Measurements from ENCODE around the gene ABCG4. TPM values are rescaled to one million over a fixed set of nuclear protein-coding genes. Genes with fewer than 3 reads are reported as not detected.
A peak's percentile ranks its signal among the peaks of the same experiment; 100 is the strongest.

ABCG4 gene
- total and polyA plus RNA-seq, 9 of the 15 experiments (the other 6 are each of a cell fraction or from before 2014, with no cell fraction given), result 0.03 to 0.11 (median 0.07) TPM; not detected in 4

DNA sequence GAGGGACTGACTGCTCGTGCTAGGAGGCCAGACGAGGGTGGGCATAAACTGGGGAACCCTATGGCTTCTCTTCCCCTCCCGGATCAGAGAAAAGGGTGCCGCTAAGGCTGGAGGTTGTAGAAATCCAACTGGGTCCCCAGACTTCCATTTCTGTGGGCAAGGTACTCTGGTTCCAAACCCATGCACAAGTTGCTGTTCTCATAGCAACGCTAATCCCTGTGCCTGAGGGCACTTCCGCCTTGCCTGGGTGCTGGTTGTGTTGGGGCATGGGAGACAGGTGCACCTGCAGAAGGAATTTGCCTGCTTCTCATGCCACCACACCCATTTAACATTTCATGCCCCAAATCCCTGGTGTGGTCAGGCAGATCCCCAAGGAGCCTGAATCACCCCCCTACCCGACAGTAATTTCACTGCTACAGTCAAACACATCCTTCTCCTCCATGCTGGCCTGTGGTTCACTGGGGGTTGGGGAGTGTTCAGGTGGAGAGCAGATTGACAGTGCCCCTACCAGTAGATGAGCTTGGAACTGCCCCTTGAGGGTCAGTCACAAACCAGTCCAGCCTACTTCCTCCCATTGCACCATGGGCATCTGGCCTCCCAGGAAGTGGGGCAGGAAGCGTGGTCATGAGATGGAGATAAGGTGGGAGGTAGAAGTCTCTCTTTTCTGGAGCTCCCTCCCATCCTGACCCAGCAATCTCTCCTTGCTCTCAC, 40.6 kb upstream of the ABCG4 start (continued):
- TF ChIP-seq, protein P1, sequence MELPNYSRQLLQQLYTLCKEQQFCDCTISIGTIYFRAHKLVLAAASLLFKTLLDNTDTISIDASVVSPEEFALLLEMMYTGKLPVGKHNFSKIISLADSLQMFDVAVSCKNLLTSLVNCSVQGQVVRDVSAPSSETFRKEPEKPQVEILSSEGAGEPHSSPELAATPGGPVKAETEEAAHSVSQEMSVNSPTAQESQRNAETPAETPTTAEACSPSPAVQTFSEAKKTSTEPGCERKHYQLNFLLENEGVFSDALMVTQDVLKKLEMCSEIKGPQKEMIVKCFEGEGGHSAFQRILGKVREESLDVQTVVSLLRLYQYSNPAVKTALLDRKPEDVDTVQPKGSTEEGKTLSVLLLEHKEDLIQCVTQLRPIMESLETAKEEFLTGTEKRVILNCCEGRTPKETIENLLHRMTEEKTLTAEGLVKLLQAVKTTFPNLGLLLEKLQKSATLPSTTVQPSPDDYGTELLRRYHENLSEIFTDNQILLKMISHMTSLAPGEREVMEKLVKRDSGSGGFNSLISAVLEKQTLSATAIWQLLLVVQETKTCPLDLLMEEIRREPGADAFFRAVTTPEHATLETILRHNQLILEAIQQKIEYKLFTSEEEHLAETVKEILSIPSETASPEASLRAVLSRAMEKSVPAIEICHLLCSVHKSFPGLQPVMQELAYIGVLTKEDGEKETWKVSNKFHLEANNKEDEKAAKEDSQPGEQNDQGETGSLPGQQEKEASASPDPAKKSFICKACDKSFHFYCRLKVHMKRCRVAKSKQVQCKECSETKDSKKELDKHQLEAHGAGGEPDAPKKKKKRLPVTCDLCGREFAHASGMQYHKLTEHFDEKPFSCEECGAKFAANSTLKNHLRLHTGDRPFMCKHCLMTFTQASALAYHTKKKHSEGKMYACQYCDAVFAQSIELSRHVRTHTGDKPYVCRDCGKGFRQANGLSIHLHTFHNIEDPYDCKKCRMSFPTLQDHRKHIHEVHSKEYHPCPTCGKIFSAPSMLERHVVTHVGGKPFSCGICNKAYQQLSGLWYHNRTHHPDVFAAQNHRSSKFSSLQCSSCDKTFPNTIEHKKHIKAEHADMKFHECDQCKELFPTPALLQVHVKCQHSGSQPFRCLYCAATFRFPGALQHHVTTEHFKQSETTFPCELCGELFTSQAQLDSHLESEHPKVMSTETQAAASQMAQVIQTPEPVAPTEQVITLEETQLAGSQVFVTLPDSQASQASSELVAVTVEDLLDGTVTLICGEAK (IDR thresholded peaks at IDR 0.05), result peak; percentile 80
- TF ChIP-seq, protein P1 (CRISPR knock-in tag; IDR thresholded peaks at IDR 0.05), result no peak
- TF ChIP-seq HNRNPL (IDR thresholded peaks at IDR 0.05; ENCODE audit: low read depth, low read length) (no peak), POLR2B (IDR thresholded peaks at IDR 0.05; ENCODE audit: low read depth, partially characterized antibody) (peak; percentile 50), ZNF57 (CRISPR knock-in tag; IDR thresholded peaks at IDR 0.05) (no peak), TRIM28 (IDR thresholded peaks at IDR 0.05) (no peak), CHD2 (IDR thresholded peaks at IDR 0.05; ENCODE audit: low read depth, low read length) (no peak), HDAC2 (IDR thresholded peaks at IDR 0.05) (peak; percentile 67; the same call in 1 of the 2 replicates), SIN3A (IDR thresholded peaks at IDR 0.05; ENCODE audit: borderline replicate concordance in 2 of 2, control insufficient read depth in 1 of 2, low read depth in 2 of 2, low read length in 2 of 2) (peak; percentile 15 to 81; a peak in 2 of 4 replicates), FOXK2 (conservative IDR thresholded peaks at IDR 0.05 in 1 of 2, IDR thresholded peaks at IDR 0.05 in 1 of 2; ENCODE audit: low read depth in 2 of 2) (peak in 1 of 2 experiments; percentile 44; a peak in 1 of 4 replicates), SMARCC2 (IDR thresholded peaks at IDR 0.05; ENCODE audit: low read depth) (peak; percentile 27; the same call in 1 of the 2 replicates), NBN (IDR thresholded peaks at IDR 0.05; ENCODE audit: low read depth) (peak; percentile 41; the same call in 1 of the 2 replicates), NELFE (IDR thresholded peaks at IDR 0.05; ENCODE audit: insufficient read depth, insufficient read length) (no peak), ZEB2 (IDR thresholded peaks at IDR 0.05) (peak; percentile 67; the same call in 1 of the 2 replicates), PPARD (CRISPR knock-in tag; IDR thresholded peaks at IDR 0.05) (no peak), CREM (IDR thresholded peaks at IDR 0.05; ENCODE audit: low read depth) (peak; percentile 80), ARHGAP35 (IDR thresholded peaks at IDR 0.05; ENCODE audit: partially characterized antibody) (no peak)
- TF ChIP-seq, protein P2, sequence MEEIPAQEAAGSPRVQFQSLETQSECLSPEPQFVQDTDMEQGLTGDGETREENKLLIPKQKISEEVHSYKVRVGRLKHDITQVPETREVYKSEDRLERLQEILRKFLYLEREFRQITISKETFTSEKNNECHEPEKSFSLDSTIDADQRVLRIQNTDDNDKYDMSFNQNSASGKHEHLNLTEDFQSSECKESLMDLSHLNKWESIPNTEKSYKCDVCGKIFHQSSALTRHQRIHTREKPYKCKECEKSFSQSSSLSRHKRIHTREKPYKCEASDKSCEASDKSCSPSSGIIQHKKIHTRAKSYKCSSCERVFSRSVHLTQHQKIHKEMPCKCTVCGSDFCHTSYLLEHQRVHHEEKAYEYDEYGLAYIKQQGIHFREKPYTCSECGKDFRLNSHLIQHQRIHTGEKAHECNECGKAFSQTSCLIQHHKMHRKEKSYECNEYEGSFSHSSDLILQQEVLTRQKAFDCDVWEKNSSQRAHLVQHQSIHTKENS (CRISPR knock-in tag; IDR thresholded peaks at IDR 0.05), result no peak
